ENCODE results near the gene SARDH.

DNA sequence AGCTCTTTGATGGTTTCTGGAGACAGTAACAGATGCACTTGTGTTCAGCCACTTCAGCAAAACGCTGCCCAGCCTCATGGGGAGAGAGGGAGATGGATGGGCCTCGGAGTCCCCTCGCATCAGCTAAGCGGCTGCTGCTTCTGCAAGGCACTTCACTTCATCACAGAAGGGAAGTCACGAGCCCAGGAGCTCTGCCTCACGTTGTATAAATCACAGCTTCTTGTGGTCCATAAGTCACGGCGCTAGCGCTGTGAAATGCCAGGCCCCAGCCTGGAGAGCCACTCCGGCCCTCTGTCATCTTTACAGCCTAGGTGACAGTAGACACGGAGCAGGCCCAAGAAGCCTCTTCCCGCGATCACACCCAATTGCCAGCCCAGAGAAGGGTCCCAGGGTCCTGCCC, 78.6 kb downstream of the SARDH start:
- TF ChIP-seq, protein P1, sequence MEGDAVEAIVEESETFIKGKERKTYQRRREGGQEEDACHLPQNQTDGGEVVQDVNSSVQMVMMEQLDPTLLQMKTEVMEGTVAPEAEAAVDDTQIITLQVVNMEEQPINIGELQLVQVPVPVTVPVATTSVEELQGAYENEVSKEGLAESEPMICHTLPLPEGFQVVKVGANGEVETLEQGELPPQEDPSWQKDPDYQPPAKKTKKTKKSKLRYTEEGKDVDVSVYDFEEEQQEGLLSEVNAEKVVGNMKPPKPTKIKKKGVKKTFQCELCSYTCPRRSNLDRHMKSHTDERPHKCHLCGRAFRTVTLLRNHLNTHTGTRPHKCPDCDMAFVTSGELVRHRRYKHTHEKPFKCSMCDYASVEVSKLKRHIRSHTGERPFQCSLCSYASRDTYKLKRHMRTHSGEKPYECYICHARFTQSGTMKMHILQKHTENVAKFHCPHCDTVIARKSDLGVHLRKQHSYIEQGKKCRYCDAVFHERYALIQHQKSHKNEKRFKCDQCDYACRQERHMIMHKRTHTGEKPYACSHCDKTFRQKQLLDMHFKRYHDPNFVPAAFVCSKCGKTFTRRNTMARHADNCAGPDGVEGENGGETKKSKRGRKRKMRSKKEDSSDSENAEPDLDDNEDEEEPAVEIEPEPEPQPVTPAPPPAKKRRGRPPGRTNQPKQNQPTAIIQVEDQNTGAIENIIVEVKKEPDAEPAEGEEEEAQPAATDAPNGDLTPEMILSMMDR (IDR thresholded peaks at IDR 0.05) = no peak
- TF ChIP-seq POLR2A (IDR thresholded peaks at IDR 0.05) = no peak
